ENCODE results near the gene PSPN.
A peak's percentile ranks its signal among the peaks of the same experiment; 100 is the strongest.
"Not testable (repeated sequence)": the region's sequence is repeated elsewhere in the genome, so short reads cannot be mapped to it uniquely, and the experiment has no call there.

Gene PSPN

DNA sequence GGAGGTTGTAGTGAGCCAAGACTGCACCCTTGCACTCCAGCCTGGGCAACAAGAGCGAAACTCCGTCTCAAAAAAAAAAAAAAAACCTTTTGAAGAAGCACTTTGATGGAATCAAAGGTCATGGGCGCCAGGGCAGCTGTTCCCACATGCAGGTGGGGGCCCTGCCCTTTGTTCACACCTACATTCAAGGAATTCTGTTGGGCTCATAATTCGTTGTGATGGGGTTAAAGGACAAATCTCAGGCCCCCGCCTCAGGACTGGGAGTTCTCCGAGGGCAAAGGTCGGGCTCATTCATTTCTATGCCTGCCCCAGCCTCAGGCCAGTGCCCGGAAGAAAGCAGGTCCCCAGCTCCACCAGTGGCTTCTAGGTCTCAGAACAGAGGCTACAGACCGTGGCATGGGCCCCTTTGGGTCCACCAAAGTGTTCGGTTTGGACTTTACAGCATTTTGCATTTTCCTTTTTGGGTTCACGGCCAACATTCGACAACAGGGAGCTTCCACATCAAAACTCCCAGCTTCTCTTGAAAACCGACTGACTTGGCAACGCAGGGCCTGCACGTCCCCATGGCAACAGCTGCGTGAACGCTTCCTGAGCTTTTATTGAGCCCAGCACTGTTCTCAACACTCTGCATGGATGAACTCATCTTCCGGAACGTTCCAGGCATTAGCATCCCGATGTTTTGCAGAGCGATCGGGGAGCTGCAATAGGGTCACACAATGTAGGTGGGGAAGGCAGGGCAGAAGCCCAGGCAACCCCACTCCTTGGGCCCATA is 27.3 kb upstream of the PSPN start:
- no peak for DNase-seq

DNA sequence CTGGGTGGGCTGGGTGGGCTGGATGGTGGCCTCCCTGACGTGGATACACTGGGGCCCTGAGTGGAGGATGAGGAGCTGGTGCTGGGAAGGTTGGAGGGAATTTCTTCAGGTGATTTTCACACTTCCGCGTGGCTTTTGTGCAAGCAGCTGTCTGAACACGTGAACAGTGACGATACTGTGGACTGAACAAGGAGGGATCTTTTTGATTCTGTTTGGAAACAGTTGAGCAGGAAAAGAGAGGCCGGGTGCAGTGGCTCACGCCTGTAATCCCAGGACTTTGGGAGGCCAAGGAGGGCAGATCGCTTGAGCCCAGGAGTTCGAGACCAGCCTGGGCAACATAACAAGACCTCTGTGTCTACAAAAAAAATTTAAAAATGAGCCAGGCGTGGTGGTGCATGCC is 26.3 kb upstream of the PSPN start:
- DNase-seq, result no peak

DNA sequence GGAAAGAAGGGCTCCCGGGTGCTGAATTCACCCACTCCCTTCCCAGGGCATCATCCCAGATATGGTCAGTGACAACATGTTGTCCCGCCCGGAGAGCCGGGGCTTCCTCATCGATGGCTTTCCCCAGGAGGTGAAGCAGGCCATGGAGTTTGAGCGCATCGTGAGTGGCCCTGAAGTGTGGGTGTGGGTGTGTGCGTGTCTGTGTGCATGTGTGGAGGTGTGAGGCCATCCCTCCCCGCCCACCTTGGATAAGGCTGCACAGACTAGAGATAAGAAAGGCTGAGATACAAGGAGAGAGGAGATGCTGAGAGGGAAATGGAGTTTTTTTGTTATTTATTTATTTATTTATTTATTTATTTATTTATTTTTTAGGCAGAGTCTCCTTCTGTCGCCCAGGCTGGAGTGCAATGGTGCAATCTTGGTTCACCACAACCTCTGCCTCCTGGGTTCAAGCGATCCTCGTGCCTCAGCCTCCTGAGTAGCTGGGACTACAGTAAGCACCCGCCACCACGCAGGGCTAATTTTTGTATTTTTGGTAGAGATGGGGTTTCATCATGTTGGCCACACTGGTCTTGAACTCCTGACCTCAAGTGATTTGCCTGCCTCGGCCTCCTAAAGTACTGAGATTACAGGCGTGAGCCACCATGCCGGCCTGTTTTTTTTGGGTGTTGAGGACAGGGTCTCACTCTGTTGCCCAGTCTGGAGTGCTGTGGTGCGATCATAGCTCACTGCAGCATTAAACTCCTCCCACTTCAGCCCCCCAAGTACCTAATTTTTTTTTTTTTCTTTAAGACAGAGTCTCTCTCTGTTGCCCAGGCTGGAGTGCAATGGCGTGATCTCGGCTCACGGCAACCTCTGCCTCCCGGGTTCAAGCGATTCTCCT is 24.6 kb upstream of the PSPN start:
- DNase-seq, result not testable (repeated sequence)

DNA sequence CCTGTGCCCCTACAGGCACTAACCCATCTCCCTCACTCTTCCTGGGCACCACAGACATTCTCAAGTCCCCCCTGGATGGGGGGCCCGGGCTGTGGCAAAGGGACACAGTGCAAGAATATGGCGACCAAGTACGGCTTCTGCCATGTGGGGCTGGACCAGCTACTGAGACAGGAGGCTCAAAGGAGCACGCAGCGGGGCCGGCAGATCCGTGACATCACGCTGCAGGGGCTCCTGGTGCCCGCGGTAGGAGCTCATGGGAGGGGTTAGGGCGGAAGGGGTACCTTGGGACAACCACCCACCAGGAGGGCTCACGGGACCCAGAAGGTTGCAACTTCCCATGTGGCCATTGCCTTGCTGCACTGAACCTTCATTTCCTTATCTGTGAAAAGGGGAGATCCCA is 20.6 kb upstream of the PSPN start:
- DNase-seq, result no peak

DNA sequence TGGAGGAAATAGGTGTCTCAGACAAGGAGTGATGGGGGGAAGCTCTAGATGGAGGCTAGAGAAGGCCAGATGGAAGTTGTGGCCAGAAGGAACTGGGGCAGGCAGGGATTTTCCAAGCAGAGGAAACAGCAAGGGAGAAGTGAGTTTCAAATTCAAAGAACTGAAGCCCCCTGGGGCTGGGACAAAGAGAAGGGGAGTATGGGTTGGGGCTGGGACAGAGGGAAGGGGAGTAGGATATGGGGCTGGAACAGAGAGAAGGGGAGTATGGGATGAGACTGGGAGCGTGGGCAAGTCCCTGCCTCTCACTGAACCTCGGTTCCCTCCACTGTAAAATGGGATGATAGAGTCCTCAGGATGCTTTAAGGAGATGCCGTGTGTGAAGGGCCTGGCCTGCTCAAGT is 19.1 kb upstream of the PSPN start:
- DNase-seq, result no peak

DNA sequence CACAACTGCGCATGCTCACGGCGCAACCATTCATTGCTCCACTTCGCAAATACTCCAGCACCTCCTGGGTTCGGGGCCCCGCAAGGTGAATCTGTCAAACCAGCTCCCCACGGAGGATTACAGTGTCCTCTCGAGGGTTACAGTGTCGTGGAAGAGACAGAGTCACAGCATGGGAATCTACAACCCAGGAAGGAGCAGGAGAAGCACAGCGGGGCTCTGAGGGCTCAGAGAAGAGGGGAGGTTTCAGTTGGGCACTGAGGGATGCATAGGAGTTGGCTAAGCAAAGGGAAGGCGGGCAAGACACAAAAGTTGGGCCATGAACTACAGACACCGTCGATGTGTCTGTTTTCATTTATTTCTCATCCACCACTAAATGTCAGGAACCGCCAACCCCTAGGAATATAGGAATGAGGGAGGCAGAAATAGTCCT is 18.3 kb upstream of the PSPN start:
- DNase-seq, result no peak

DNA sequence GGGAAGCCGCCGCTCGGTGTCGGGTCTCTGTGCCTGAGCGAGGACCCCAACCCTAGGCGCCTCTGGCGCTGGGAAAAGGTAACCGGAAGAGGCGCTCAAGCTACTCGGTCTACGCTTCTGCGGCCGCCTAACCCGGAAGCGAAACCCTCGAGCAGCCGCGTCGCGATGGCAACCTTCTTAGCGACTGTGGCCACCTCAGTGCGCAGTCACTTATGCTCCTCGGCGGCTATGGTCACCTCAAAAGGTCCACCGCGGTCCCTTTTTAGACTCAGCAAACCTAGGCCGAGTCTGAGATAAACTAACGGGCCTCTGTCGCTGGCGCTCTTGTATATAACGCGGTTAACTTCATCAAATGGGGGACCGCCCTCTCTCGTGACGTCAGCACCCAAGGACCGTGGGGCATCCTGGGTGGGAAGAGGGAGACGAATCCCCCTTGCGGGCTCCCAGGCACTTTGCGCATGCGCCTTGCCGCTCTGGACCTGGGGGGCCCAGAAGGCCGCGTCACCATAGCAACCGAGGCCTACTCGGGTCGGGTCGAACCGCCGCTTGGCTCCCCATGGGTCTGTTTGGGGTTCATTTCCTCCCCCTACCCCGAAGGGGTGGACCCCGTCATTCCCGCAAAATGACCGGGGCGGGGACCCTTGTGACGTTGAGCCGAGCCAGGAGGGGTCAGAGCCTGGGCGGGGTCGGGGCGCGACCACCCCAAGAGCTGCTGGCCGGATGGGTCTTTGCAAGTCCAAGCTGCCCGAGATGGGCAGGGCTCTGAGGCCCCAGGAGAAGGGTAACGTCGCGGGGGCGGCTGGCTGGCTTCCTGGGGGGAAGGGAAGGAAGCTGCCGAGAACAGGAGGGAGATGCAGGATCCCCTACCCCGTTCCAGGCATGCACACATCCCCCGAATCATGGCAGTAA is 17.6 kb upstream of the PSPN start, which contains the start of gene GTF2F1:
Gene GTF2F1 (minus strand): TSS at position 91 of the 909 bp plus-strand sequence. CDS start 169 bp downstream, outside the sequence.
- DNase-seq, result peak; percentile 96

DNA sequence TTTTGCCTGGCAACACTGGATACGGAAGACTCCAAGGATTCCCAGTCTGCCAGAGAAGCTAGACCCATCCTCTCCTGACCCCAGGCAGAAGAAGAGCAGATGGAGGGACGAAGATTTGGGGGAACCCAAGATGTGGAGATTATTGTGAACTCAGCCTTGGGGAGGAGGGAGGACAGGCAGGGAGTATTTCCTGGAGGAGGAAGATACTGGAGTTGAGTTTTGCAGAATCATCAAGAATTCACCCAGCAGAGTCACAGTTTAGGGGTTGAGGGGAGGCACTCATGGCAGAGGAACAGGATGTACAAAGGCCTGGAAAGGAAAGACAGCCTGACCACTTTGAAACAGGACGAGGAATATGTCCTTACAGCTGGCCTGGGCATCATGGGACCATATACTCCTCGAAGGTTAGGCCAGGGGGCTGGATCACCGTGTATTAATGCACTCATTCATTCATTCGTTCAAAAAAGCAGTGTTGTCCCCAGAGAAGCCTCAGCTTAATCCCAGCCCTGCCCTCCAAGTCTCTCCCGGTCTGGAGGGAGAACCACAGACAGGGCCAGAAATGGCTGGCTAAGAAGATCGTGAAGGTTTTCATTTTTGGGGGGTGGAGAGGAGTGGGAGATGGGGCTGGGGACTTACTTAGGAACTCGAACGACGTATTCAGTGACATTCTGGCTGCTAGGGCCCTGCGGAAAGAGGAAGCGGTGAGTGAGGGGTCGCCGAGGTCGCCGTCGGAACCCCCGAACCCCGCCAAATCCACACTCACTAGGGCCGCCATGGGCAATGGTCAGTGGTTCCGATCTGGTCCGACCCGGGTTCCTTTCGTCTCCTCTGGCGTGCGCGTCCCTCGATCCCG is 16.7 kb upstream of the PSPN start:
- no peak for DNase-seq

DNA sequence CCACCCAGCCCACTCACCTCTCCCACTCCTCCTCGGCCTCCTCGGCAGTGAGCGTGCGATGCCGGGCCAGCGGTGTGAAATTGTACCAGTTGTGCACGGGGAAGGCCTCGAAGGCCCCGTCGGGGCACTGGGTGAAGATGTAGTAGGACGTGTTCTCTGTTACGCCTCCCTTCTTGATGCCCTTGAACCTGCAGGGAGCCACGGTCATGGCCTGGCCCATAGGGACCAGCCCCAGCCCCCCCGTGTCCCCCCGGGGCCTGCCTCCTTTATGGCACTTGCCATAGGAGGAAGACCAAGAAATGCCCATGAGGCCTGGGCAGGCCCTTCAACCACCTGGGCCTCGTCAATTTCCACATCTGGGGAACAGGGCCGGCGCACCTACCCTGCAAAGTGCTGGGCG is 11.6 kb upstream of the PSPN start:
- DNase-seq, result no peak

DNA sequence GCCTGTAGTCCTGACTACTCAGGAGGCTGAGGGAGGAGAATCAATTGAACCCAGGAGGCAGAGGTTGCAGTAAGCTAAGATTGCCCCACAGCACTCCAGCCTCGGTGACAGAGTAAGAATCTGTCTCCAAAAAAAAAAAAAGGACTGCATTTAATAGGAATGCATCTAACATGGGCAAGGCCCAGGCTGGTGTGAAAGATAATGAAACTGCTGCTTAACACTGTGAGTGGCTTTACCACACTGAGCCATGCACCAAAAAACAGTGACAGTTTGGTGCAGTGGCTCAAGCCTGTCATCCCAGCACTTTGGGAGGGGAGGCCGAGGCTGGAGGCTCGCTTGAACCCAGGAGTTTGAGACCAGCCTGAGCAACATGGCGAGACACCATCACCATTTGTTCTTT is 8.6 kb upstream of the PSPN start:
- no peak for DNase-seq

DNA sequence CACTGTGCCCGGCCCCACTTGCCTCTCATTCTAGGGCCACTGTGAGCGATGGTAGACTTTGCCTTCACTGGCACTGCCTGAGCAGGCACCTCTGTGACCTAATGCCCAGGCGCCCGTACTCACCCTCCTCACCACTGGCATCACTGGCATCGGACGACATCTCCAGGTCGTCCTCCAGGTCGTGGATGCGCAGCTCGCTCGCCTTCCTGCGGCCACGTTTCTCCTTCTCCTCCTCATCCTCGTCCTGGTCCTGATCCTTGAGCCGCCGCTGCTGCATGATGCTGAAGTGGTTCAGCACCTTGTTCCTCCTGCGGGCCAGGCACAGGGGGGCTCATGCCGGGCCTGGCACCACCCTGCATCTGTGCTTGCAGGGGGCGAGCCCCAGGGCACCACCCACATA is 7.5 kb upstream of the PSPN start:
- no peak for DNase-seq

DNA sequence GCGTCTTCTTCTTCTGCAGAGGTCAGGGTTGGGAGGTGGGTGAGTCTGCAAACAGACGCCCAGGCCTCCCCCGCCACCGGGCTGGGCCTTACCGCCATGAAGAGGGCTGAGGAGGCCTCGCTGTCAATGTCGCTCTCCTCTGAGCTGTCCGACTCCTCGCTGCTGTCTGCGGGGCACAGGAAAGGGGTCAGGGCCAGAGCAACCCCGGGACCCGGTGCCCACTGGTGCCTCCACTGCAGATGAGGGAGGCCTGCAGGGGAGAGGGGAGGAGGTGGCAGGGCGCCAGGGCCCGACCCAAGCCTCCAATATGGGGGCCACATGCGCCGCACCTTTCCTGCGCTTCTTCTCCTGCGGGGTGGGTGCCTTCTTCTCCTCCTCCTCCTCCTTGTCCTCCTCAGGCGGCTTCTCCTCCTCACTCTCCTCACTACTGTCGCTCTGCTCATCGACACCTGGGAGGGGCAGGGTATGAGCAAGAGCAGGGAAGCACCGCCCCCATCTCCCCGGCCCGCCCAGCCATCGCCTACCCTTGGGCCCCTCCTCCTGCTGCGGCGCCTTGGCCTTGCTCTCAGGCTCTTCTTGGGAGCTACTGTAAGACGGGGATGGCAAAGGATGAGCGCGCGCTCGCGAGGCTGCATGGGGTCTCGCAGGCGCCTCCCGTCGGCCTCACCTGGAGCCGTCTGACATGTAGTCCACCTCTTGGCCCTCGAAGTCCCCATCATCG is 5.5 kb upstream of the PSPN start:
- DNase-seq, result no peak

DNA sequence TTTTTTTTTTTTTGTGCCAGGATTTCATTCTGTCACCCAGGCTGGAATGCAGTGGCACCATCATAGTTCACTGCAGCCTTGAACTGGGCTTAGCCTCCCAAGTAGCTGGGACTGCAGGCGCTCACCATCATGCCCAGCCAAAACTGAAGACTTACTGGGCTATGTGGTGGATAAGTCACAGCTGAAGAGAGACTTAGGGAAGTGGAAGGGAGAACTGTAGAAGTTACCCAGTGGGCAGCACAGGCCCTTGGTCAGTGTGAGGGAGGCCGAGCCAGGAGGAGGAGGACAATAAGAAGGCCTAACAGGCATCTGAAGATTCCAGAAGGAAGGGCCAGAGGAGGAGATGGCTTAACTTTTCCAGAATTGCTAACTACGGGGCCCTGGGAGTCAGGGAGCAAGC is 4.0 kb upstream of the PSPN start:
- no peak for DNase-seq

DNA sequence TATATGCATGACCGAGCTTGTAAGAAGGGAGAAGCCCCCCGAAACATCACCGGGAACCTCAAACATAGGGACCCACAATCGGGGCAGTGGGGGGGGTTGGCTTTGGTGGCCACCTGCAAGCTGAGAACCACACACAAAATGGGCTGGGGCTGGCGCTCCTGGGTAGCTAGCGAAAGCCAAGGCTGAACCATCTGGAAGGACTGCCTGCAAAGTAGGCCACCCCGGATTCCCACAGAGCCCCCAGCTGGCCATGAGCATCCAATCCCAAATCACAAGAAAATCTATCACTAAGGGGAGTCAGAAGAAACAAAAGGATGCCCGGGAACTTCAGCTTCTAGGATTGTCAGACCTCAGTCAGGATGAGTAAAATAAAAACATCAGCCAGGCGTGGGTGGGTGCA is 2.8 kb upstream of the PSPN start:
- no peak for DNase-seq

DNA sequence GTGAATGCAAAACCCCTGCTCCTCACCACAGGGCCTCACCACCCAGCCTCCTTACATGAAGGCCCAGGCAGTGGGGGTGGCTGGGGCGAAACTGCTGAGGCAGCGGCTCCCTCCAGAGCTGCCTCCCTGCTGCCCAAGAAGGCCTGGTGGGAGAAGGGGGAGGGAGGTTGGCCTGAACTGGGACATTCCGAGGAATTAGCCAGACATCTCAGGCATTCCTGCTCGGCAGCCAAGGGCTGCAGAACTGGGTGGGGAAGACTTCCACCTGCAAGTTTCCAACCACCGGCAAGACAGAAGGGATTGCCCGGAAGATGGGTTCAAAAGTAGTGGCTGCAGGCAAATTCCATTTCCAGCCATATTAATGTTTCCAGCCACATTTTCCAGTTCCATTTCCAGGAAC is 2.3 kb upstream of the PSPN start:
- no peak for DNase-seq

DNA sequence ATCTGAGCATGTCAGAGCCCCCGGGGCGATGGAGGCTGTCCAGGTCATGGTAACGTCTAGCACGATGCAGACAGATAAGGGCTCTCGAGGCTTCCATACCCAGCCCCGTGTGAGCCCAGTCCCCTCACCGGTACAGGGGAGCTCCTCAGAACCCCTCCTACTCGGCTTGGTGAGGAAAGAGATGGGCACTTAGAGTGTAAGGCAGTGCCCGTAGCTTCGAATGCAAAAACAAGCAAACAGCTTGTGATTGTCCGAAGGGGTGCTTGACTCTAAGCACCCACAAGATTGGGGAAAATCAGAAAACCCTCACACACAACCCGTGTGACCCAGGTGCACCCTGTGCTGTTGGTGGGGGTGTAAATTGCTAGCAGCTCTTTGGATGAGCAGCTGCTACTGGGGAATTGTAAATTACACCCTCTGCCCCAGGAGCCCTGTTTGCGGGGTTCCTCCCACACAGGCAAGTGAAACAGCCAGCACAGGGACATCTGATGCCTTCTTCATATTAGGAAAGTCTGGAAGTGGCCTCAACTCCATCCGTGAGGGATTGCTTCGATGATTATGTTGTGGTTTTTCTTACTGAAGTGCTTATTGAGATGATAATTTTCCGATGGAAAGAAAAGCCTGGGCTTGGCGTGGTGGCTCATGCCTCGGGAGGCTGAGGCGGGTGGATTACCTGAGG is 918 bp upstream of the PSPN start:
- no peak for DNase-seq

DNA sequence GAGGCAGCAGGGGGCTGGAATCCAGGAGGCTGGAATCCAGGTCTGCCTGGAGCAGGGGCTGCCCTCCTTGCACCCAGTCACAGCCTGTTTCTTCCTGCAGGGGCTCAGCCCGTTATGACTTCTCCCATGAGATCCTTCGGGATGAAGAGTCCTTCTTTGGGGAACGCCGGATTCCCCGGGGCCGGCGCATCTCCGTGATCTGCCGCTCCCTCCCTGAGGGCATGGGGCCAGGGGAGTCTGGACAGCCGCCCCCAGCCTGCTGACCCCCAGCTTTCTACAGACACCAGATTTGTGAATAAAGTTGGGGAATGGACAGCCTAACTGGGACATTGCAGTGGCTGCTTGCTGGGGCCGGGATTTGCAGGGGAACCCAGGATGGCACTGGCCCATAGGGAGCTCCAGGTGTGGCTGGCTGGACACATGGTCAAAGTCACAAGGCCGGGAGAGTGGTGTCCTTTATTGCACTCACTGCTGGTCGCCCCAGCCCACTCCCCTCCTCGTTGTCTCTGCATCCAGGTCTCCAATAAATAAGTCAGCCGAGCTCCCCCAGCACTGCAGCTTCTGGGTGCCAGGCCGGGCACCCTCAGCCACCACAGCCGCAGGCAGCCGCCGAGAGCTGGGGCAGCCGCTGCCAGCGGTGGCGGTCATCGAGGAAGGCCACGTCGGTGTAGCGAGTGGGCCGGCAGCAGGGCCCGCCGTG is 872 bp downstream of the PSPN start:
- no peak for DNase-seq

DNA sequence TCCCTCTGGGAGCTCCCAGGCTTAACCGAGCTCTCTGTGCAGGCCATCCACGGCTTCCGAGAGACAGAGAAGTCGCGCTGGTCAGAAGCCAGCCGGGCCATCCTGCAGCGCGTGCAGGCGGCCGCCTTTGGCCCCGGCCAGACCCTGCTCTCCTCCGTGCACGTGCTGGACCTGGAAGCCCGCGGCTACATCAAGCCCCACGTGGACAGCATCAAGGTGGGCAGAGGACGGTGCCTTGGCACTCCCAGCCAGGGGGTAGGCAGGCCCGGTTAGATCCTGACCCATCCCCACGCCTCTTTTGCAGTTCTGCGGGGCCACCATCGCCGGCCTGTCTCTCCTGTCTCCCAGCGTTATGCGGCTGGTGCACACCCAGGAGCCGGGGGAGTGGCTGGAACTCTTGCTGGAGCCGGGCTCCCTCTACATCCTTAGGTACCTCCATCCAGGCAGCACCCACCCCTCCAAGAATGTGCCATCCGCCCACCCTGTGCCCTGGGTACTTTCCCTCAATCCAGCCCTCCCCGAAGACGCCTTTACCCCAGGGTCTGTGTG is 1.5 kb downstream of the PSPN start:
- no peak for DNase-seq

DNA sequence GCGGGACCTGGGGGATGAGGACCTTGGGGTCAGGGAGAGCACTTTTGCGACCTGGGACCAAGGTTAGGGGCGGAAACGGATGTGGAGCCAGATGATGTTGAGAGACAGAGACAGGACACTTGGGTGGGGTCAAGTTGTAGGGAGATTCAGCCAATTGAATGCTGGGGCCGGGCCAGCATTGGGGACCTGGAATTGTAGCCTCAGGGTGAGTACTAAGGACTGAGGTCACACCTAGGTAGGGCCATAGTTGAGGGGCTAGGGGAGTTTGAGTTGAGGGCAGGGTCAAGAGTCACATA is 2.0 kb downstream of the PSPN start:
- no peak for DNase-seq

All from activated CD4-positive, alpha-beta T cell treated with anti-CD3 and anti-CD28 coated beads for 48 hours (primary cell).